MCF 10A (cell line): Measurements from ENCODE around the gene PITPNM1. TPM values are rescaled to one million over a fixed set of nuclear protein-coding genes. Genes with fewer than 3 reads are reported as not detected.

ENCODE experiments used
- BruUV-seq: library from RNA; stranded (reverse); fragments of 400-500 nt; replicated peaks from 2 replicates; lab custom pipeline; 2021; lab: Mats Ljungman, UMichigan
- CTCF ChIA-PET: fragments of 300-600 bp; sonication (Branson Sonifier 250); formaldehyde crosslinking; extraction: SDS; loops from one replicate; lab custom pipeline; 2021; ENCODE audit warnings: antibody characterized with exemption, inconsistent platforms; lab: Yijun Ruan, JAX
- POLR2A ChIA-PET: fragments of 300-600, 350-650 bp; sonication (Branson Sonifier 250); formaldehyde crosslinking; extraction: SDS; loops from one replicate; lab custom pipeline; 2020; ENCODE audit warnings: antibody characterized with exemption, inconsistent platforms; lab: Yijun Ruan, JAX
- DNase-seq: peaks from one replicate; pipeline ENCODE4 v3.0.0-alpha.2; 2018; ENCODE audit not compliant: unreplicated experiment
- H3K27ac Mint-ChIP-seq: one replicate; pipeline ENCODE4 v1.8.0; 2022; ENCODE audit warnings: mild to moderate bottlenecking, low read depth, mixed read lengths; ENCODE audit not compliant: unreplicated experiment
- H3K27me3 Mint-ChIP-seq: one replicate; pipeline ENCODE4 v1.8.0; 2022; ENCODE audit warnings: mixed read lengths; ENCODE audit not compliant: insufficient read depth, unreplicated experiment
- H3K36me3 Mint-ChIP-seq: one replicate; pipeline ENCODE4 v1.8.0; 2022; ENCODE audit warnings: mild to moderate bottlenecking, moderate library complexity, mixed read lengths; ENCODE audit not compliant: insufficient read depth, unreplicated experiment
- H3K4me1 Mint-ChIP-seq: one replicate; pipeline ENCODE4 v1.8.0; 2022; ENCODE audit warnings: mixed read lengths; ENCODE audit not compliant: insufficient read depth, unreplicated experiment
- H3K4me3 Mint-ChIP-seq: one replicate; pipeline ENCODE4 v1.8.0; 2022; ENCODE audit warnings: mild to moderate bottlenecking, moderate library complexity, mixed read lengths; ENCODE audit not compliant: unreplicated experiment
- H3K9me3 Mint-ChIP-seq: one replicate; pipeline ENCODE4 v1.8.0; 2022; ENCODE audit warnings: mixed read lengths; ENCODE audit not compliant: unreplicated experiment
- CTCF ChIP-seq: fragments of 200-600 bp; IDR thresholded peaks from one replicate; pipeline ENCODE4 v1.8.0; 2022; ENCODE audit warnings: antibody characterized with exemption, mild to moderate bottlenecking; ENCODE audit not compliant: unreplicated experiment
- intact Hi-C: fragments of 100-400 bp; cut with micrococcal nuclease; formaldehyde crosslinking; loops from 2 replicates; pipeline ENCODE4 v1.14.1; 2022
- total RNA-seq: library from RNA; stranded (reverse); gene quantifications from 2 replicates; pipeline ENCODE4 v1.2.3, GENCODE V29; 2022

PITPNM1 gene
- total RNA-seq, 1 experiment from 2014 or later: 38.7 TPM

DNA sequence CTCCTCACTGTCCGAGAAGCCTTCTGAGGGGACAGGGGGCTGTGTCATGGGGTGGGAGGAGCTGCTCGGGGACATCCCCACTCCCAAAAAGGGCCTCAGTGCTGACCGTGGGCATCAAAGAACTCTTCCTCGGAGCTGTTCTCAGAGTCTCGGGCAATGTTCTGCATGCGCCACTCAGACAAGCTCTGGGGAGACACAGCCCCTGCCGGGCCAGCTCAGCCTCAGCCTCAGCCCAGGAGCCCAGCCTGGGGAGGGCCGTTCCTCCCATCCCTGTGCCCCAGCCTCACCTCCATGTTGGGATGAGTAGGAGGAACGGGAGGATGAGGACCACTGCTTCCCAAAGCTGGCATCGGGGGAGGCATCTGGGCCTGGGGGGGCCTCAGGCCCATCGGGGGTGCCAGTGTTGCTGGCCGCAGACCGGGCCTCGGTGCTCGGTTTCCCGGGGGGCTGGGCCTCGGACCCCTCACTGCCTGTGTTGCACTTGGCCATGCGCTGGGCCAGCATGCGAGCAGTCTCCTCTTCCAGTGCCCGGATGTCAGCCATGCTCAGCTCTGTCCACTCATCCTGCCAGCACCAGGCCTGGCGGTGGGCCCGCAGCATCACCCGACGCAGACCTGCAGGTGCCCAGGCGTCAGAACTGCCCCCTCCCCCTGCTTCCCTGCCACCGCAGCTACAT, 5.2 kb downstream of the PITPNM1 start:
- POLR2A ChIA-PET: interaction anchor here (1.2 kb wide), 1 partner anchor 32 kb away, joined by 3 read pairs; no protein-coding TSS in a partner anchor
- intact Hi-C loops: no loop called here
- Mint-ChIP-seq H3K9me3 (no peaks in the 10 kb centered on the region), H3K36me3 (peaks cover 21% of the 10 kb centered on the region), H3K27me3 (no peaks in the 10 kb centered on the region), H3K4me3 (no peak overlapping the region), H3K27ac (no peak overlapping the region), H3K4me1 (peaks cover 7% of the 10 kb centered on the region)
- no peak for TF ChIP-seq CTCF
- no TSS peak for BruUV-seq
- CTCF ChIA-PET: interaction anchor here (0.7 kb wide), 1 partner anchor 29 kb away, joined by 3 read pairs; no protein-coding TSS in a partner anchor
- DNase-seq: no peak

GRCh38 chr11:67498544-67498972, 6.6 kb downstream of the PITPNM1 start:
- no peaks in the 10 kb centered on the region for H3K27me3 Mint-ChIP-seq
- H3K4me1 Mint-ChIP-seq: peaks cover 7% of the 10 kb centered on the region
- peaks cover 32% of the 10 kb centered on the region for H3K36me3 Mint-ChIP-seq
- H3K27ac Mint-ChIP-seq: no peak overlapping the region
- no peaks in the 10 kb centered on the region for H3K9me3 Mint-ChIP-seq
- TF ChIP-seq CTCF: no peak
- H3K4me3 Mint-ChIP-seq: no peak overlapping the region
- no peak for DNase-seq
- POLR2A ChIA-PET: interaction anchor here (0.7 kb wide), 1 partner anchor 9 kb away, joined by 3 read pairs; the partner anchor contains the start of gene CDK2AP2
- CTCF ChIA-PET: interaction anchor here (0.7 kb wide), 1 partner anchor 22 kb away, joined by 3 read pairs; no protein-coding TSS in a partner anchor
- no TSS peak for BruUV-seq
- intact Hi-C loops: no loop called here

- no peak for DNase-seq
- no peaks in the 10 kb centered on the region for H3K9me3 Mint-ChIP-seq
- ChIA-PET CTCF (no interaction called here), POLR2A (no interaction called here)
- H3K36me3 Mint-ChIP-seq: peaks cover 33% of the 10 kb centered on the region
- intact Hi-C loops: no loop called here
- H3K27ac Mint-ChIP-seq: no peak overlapping the region
- H3K27me3 Mint-ChIP-seq: no peaks in the 10 kb centered on the region
- no peak overlapping the region for H3K4me3 Mint-ChIP-seq
- peaks cover 7% of the 10 kb centered on the region for H3K4me1 Mint-ChIP-seq
- no peak for TF ChIP-seq CTCF
- BruUV-seq: no TSS peak
These were observed 7.4 kb downstream of the PITPNM1 start for GRCh38 chr11:67497656-67498291.

DNA sequence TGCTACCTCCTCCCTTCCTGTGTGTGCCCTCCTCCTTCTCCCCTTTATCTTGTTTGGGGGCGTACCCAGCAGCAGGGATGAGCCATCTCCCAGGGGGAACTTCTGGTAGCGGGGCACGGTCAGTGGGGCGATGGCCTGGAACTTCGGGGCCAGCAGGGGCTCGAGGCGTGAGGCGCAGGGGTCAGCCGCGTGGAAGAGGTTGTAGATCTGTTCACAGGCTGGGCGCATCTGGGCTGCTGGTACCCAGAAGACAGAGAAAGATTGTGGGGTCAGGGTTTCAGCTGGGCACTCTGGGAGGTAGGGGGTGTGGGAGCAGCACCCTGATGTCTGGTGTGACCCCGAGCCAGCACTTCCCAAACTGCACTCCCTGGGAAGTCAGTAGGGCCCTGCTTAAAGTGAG, 9.1 kb downstream of the PITPNM1 start:
- H3K9me3 Mint-ChIP-seq: no peaks in the 10 kb centered on the region
- peaks cover 4% of the 10 kb centered on the region for H3K4me1 Mint-ChIP-seq
- no peak for DNase-seq
- H3K4me3 Mint-ChIP-seq: no peak overlapping the region
- H3K27ac Mint-ChIP-seq: no peak overlapping the region
- H3K36me3 Mint-ChIP-seq: peaks cover 26% of the 10 kb centered on the region
- no TSS peak for BruUV-seq
- H3K27me3 Mint-ChIP-seq: no peaks in the 10 kb centered on the region
- ChIA-PET POLR2A (no interaction called here), CTCF (interaction anchor here (0.6 kb wide), 1 partner anchor 13 kb away, joined by 3 read pairs; no protein-coding TSS in a partner anchor)
- TF ChIP-seq CTCF: no peak
- intact Hi-C loops: no loop called here
